Activated naive CD4-positive, alpha-beta T cell treated with anti-CD3 and anti-CD28 coated beads, Interleukin-2, amount 50 U/mL, for 16 hours (primary cell): ENCODE data around the gene TFPI.
"Not testable (repeated sequence)": the region's sequence is repeated elsewhere in the genome, so short reads cannot be mapped to it uniquely, and the experiment has no call there.

Source experiments
- DNase-seq: peaks from one replicate; pipeline ENCODE4 v3.0.0-alpha.2; 2020

Gene TFPI

DNA sequence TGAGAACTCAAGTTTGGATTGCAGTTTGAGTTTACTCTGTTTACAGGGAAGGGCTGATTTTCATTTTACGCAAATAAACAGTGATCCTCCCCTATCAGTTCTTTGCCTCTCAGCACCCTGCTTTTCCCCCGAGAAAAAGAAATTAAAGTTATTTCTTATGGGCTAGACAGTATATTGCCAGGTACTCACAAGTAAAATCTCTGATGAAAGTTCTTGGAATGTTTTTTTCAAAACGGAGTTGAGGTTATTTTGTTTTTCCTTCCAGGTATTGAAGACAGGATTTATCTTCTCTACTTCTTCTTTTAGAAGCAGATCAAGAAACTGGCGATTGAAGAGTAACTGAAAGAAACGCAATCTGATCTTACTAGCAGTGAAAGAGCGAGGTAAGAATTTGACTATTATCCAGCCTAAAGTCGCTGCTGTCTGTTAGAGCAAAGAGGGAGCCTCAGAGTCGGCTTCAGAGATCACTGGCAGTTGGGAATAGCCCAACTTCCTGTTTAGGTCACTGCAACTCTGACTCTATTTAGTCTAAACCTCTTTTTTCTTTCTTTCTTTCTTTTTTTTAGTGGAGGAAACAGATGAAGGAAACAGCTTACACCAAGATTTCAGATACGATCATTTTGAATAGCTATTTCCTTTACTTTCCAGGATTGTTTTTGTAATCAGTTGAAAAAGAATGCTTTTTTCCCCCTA is at the start of gene TFPI:
TFPI (minus strand) TSS at position 425 of the 693 bp plus-strand sequence. CDS start 50,667 bp downstream, outside the sequence.
- DNase-seq, result no peak

DNA sequence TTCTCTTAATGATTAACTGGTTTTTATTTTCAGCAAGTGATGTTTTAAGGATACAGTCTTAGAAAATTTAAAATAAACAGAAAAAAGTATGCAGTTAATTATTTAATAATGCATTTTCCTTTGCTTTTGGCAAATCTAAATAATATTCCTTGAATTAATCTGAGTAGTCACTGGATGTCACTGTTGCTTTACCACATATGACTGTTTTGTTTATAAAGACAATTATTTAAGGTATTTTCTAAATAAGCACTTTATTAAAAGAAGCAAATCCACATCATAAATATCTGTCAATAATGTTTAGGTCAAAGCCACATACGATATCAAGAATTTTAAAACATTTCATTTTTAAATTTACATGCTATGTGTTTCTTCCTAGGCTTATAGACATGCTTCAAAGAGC is 40.6 kb upstream of the TFPI start:
- no peak for DNase-seq

DNA sequence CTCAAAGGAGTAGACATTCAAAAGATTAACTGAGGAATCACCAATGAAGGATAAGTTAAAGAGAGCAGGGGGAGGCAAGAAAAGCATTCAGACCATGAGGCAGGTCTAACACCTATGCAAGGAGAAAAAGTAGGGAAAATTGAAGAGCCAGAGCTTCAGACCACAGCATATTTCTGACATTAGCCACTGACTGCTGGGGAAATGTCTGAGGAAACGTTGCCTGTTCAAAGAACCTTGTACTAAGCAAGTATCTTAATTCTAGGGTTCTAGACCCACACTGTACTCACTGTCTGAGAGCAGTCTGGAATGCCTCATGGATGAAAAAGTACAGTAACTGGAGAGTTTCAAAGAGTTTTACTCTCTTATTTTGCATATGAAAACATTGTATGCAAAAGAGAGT is 39.5 kb upstream of the TFPI start:
- DNase-seq, result no peak

DNA sequence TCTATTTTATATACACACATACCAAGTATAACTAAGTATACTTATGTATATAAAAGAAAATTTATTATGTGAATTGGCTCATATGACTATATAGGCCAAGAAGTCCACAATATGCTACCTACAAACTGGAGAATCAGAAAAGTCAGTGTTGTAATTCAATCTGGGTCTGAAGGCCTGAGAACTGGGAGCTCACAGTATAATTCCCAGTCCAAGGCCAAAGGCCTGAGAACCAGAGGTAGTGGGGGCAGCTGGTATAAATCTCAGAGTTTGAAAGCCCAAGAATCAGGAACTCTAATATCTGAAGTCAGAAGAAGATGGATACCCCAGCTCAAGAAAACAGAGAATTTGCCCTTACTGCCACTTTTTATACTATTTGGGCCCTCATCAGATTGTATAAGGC is 38.9 kb upstream of the TFPI start:
- no peak for DNase-seq

DNA sequence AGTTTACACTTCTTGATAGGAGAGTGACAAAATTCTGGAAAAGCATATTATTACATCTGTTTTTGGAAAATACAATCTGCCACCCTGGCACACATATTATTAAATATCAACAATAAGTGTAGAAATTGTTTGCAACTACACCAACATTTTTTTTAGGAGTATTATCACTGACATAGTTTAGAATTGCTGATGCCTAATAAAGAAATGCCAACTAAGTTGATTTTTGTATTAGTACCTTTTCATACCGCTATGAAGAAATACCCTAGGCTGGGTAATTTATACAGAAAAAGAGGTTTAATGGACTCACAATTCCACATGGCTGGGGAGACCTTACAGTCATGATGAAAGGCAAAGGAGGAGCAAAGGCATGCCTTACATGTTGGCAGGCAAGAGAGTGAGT is 35.9 kb upstream of the TFPI start:
- no peak for DNase-seq

DNA sequence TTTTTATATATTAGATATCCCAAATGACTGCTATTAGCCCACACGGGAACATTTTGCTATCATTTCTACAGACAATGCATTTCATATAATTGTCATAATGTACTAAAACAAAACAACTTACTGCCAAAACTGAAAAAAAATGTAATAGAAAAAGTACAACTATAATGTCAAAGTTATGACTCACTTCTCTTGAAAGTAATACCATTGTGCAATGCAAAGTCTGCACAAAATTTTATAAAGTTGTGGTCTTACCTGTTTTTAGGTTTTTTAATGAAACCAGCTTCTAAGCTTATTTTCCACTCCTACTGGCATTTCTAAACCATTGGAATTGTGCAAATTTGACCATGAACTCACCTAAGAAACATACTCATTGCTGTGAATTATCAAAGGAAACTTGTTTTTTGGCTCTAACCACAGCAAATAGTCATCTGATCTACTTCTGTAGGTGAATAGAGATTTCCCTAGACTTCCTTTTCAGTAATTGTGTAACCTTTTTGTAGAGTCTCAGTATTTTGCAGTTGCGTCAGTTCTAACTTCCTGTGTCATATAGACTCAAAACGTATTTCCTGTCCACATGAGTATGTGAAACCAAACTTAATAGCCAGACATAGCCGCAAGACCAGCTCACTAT is 31.9 kb upstream of the TFPI start:
- DNase-seq, result no peak

DNA sequence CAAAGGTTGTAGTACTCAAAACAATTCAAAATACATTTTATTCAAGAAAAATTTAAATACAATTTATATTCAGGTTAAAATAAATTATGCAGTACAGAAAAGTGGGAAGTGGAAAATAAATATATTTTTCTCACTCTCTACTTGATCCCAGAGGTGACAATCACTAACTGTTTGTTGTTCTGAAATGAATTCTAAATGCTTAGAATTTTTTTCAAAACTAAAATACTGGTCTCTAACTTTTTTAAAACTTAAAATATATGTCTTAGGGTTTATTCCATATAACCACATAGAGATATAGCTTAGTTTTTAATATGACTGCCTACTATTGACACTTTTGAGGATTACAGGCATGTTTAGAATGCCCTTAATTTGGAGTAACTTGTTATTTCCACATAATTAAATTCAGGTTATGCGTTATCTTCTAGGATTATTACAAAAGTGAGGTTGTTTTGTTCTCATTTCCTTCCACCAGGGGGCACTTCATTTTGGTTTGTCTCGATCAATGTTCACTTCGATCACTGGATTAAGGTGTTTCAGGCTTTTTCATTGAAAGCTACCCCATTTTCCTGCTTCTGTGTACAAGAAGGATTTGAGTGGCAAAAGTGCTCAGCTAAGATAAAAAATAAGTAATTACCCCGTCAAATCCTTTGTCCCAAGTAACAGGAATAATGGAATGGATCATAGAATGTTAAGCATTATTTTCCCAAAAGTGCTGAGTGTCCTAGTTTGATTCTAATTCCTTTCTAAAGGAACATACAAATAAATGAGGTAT is 27.1 kb upstream of the TFPI start:
- DNase-seq, result no peak

DNA sequence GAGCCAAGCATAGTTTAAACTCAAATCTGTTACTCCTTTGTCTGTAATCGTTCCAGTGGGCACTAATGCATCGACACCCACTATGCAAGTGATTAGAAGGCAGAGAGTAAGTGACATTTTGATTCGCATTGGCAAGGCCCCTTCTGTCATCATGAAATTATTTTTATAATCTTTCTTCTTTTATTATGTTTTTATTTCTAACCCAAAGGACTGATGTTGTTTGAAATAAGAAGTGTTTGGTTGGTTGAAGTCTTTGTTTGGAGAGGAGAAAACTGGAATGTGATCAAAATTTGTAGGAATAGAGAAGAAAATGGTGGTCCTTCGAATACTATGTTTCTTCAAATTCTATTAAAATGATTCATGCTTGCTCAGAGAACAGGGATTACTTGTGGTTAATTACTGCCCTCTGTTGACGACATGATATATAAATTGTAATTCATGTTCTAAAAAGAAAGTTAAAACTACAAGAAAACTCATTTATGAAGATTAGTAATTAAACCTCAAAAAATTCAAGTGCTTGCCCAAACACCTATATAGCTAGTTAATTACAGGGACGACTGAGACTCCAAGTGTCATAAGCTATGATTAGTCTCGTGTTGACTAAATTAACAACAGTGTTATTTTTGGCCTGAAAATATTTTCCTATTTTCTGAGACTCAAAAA is 26.4 kb upstream of the TFPI start:
- DNase-seq, result no peak

DNA sequence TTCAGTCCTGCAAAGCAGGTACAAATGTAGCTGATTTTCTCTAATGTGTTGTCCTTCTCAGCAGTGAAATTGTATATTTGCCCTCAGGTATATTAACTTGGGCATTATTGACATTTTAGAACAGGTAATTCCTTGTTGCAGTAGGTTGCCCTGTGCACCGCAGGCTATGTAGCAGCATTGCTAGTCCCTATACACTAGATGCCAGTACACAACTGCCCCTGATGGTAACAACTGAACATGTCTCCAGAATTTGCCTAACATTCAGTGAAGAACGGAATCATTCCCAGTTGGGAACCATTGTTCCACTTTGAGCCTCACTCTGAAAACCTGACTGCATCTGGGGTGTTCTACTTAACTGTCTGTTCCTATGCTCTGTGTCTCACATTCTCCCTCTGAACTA is 23.1 kb upstream of the TFPI start:
- DNase-seq, result no peak

DNA sequence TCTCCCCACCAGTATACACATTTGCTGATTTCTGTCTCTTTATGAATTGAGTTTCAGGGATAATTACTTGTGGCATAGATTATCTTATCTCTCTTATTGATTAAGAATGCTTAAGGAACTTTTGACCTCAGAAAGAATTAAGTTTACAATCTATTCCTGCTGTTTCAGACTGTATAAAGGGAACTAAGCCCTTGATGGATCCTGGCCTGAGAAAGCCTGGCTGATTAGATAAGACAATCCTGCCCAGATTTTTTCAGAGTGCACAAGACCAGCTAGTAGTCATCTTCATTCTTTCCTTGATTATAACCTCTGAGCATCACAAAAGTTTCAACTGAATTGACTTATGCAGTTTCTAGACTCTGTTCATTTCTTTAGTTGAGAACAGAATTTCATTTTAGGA is 22.7 kb upstream of the TFPI start:
- DNase-seq, result no peak

DNA sequence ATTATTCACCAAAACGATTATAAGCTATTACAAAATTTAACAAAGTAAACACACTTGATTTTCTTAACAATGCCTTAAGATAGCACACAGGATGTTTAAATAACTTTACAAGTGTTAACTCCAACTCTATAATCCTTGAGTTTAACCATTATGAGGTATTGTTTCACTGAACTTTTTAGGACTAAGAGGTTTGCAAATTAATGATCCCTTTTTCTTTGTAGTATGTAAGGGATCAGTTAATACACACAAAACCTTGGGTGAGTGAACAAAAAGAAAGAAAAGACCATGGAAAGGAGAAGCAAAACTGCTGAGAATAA is 21.5 kb upstream of the TFPI start:
- DNase-seq, result no peak

DNA sequence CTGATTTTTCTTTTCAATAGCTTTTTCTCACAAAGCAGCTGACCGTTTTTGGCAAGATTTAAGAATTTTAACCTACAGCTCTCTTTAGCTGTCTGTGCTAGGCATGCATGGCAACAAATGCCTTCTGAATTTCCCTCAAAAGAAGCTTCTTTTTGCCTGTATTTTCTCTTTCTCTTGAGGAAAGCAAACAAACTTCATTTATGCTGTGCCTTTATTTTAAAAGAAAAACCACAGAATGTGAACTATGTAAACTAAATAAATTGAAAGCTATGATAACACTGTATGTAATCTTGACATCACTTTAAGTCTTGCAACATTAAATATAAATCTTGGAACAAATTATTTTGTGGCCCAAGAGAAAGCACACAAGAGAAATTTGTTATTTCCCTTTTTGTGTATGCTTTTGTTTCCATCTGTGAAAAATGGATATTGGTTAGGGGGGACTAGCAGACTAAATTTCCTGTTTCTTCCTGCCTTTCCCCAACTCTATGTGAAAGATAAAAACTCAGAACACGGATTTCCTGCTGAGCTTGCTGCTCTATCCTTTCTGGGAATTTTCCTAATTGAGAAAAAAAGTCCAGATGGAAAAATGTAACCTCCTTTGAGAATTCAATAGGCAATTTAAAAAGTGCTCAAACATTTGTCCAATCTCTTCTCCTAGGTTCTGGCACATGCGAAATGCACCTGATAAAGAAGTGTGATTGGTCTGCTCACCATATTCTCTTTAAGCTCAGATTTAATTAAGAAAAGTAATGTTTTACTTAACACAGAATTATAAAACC is 20.9 kb upstream of the TFPI start:
- DNase-seq, result no peak

DNA sequence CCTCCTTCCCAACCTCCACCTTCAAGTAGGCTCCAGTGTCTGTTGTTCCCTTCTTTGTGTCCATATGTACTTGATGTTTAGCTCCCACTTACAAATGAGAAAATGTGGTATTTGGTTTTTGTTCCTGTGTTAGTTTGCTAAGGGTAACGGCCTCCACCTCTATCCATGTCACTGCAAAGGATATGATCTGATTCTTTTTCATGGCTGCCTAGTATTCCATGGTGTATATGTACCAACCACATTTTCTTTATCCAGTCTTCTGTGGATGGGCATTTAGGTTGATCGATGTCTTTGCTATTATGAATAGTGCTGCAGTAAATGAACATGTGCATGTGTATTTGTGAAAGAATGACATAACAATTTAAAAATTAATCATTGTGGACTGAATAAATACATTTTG is 19.5 kb upstream of the TFPI start:
- no peak for DNase-seq

DNA sequence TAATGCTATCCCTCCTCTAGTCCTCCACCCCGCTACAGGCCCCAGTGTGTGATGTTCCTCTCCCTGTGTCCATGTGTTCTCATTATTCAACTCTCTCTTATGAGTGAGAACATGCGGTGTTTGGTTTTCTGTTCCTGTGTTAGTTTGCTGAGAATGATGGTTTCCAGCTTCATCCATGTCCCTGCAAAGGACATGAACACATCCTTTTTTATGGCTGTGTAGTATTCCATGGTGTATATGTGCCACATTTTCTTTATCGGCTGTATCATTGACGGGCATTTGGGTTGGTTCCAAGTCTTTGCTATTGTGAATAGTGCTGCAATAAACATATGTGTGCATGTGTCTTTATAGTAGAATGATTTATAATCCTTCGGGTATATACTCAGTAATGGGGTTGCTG is 17.8 kb upstream of the TFPI start:
- DNase-seq, result not testable (repeated sequence)

DNA sequence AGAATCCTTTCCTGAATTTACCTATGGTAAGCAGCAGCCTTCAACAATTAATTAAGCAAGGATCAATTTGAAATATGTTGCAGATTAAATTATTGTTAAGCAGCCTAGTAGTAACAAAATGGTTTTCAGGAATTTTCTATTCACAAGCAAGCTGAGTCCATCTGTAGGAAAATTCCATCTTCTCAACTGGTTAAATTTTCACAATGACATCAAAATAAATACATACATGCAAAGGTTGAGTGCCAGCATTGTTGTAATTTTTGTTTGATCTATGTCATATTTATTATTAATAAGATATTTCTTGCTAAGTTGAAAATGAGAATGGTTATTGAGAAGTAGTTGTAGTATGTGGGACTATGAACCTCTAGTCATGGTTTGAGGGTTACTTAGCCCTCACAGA is 15.3 kb upstream of the TFPI start:
- DNase-seq, result no peak

DNA sequence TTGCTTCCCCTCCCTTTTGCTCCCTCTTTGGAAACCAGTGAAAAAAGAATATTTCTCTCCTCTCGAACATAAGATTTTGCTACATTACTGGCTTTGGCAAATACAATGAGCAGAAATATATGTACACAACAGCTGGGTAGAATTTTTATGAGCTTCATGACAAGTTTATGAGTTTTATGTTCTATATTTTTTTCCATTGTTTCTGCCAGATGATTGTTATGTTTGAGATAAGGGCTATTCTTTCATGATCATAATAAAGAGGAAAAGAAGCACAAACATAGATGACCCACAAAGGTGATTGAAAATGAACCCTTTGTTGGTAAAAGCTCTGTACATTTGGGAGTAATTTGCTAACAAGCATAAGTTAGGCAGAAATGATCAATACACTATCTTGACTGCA is 14.8 kb upstream of the TFPI start:
- DNase-seq, result no peak

DNA sequence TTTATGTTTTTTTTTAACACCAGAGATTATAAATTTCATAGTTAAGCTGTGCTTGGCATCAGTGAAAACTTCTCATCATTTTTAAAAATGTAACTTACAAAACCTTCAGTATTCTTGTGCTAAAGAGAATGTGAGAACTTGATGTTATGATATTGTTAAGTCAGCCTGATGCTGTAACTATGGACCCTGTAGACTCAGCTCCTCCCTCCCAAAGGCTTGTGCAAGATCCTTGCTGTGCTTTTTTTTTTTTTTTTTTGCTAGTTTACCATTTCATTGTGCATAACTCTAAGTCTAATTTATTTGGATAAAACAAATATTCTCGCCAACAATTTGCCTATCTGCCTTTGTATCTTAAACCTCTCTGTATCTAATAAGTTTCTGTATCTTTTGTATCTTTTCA is 12.9 kb upstream of the TFPI start:
- DNase-seq, result no peak

DNA sequence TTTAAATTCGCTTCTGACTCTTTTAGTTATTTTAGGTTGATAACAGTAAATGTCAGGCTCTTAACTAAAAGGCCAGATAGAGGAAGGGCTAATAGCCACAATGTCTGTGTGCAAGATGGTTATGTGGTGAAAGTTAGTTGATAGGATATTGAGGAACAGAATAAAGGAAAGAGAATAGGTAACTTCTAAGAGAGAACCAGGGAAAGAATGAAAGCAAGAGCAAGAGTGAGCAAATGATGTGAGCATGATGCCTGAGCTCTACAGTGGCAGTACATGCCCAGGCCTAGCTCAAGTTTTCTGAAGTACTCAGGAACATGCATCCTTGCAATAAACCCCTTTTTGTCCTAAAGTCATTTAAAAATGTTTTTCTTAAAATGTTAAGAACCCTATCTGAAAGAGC is 12.5 kb upstream of the TFPI start:
- no peak for DNase-seq

DNA sequence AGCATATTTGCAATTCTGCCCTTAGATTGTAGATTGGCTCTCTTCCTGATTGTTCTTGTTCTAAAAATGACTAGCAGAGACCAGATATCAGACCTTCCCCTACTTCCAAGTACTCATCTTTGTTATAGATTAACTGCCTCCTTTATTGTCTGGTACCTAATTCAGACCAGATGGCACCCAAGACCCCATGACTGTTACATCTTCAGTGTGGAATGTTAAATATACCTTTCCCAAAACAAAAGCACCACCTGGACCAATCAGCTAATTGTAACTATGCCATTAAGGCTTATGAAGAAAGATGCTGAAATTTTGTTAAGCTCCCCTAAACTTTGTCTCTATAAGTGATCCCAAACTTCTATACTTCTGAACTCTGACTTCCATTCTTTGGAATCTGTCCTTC is 12.0 kb upstream of the TFPI start:
- DNase-seq, result no peak

DNA sequence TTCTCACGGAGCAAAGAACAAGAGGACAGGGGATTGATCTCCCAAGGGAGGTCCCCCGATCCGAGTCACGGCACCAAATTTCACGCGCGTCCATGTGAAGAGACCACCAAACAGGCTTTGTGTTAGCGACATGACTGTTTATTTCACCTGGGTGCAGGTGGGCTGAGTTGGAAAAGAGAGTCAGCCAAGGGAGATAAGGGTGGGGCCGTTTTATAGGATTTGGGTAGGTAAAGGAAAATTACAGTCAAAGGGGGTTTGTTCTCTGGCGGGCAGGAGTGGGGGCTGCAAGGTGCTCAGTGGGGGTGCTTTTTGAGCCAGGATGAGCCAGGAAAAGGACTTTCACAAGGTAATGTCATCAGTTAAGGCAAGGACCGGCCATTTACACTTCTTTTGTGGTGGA is 11.4 kb upstream of the TFPI start:
- DNase-seq, result not testable (repeated sequence)

DNA sequence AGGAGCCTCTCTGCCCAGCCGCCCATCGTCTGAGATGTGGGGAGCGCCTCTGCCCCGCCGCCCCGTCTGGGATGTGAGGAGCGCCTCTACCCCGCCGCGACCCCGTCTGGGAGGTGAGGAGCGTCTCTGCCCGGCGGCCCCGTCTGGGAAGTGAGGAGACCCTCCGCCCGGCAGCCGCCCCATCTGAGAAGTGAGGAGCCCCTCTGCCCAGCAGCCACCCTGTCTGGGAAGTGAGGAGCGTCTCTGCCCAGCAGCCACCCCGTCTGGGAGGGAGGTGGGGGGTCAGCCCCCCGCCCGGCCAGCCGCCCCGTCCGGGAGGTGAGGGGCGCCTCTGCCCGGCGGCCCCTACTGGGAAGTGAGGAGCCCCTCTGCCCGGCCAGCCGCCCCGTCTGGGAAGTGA is 2.3 kb upstream of the TFPI start:
- DNase-seq, result not testable (repeated sequence)

DNA sequence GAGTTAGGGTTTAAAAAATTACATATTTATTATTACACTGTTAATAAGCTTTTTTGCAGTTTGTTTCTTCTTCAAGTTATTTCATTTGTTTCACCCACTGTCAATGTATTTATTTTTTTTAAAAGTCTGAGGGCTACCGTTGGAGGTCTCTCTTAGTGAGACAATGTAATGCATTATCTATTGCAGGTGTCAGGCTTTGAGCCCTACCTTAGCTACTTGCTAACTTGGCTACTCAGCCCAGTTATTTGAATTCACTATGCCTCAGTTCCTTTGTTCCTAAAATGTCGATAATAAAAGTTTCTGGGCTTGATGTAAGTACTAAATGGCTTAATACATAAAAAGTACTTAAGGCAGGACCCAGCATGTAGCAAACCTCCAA is 458 bp upstream of the TFPI start:
- no peak for DNase-seq
